ENCODE results near the gene ATM. TPM values are rescaled to one million over a fixed set of nuclear protein-coding genes. Genes with fewer than 3 reads are reported as not detected.

ATM gene
- total and polyA plus RNA-seq, 10 of the 15 experiments (the other 5 are each of a cell fraction or from before 2014, with no cell fraction given), result 10.0 to 91.5 (median 40.2) TPM

- H4K20me1 ChIP-seq (ENCODE audit: control insufficient read depth, insufficient read depth), result no peaks in the 10 kb centered on the region
- H3K36me3 ChIP-seq (ENCODE audit: control insufficient read depth in 2 of 2, insufficient read depth in 2 of 2, low read length in 1 of 2), result peaks cover 0 to 5% of the 10 kb centered on the region in 2 experiments; a peak in 1 of 4 replicates
- H2AFZ ChIP-seq (ENCODE audit: control insufficient read depth, low read depth, low read length), result no peak overlapping the region
- RAD21 ChIA-PET (ENCODE audit: unreplicated experiment), result interaction anchor here (0.9 to 7.0 kb wide), 5 partner anchors 12 to 424 kb away, joined by 3 to 82 read pairs (median 4); no protein-coding TSS in a partner anchor
- no peak for DNase-seq (ENCODE audit: low read depth, low spot score)
- WGBS (ENCODE audit: insufficient coverage, insufficient replicate concordance, low lambda C conversion rate, missing lambda C conversion rate), result under 1% methylated on average over 4 of the region's 4 CpGs
- SMC1A ChIA-PET (ENCODE audit: uncharacterized antibody, unreplicated experiment), result interaction anchor here (0.9 to 7.9 kb wide), 9 partner anchors 8 to 421 kb away, joined by 3 to 112 read pairs (median 4); no protein-coding TSS in a partner anchor
- H3K4me1 ChIP-seq (ENCODE audit: control insufficient read depth, insufficient read depth, low read length), result peaks cover 28% of the 10 kb centered on the region
- TF ChIP-seq FOS (IDR thresholded peaks at IDR 0.05; ENCODE audit: borderline replicate concordance, extremely low read depth, insufficient read length) (no peak), BCL3 (IDR thresholded peaks at IDR 0.05; ENCODE audit: borderline replicate concordance, insufficient read depth, low read depth, low read length, poor library complexity, severe bottlenecking) (no peak), ATF7 (IDR thresholded peaks at IDR 0.05; ENCODE audit: low read depth) (no peak), IRF5 (IDR thresholded peaks at IDR 0.05; ENCODE audit: borderline replicate concordance) (no peak), SREBF1 (IDR thresholded peaks at IDR 0.05; ENCODE audit: low read length) (no peak), PKNOX1 (IDR thresholded peaks at IDR 0.05) (peak; percentile 37; the same call in 1 of the 2 replicates), SPI1 (IDR thresholded peaks at IDR 0.05; ENCODE audit: borderline replicate concordance, insufficient read depth, low read depth, low read length) (0 out of 2 replicates have a peak, but pooled peaks have one; percentile 24), JUNB (IDR thresholded peaks at IDR 0.05) (no peak), ZNF384 (IDR thresholded peaks at IDR 0.05; ENCODE audit: borderline replicate concordance, low read depth, low read length) (no peak)
- no peaks in the 10 kb centered on the region for H3K27me3 ChIP-seq (replicated peaks in 1 of 2; ENCODE audit: control insufficient read depth in 2 of 2, insufficient read depth in 2 of 2, low read length in 1 of 2)
- H3K9ac ChIP-seq (ENCODE audit: control insufficient read depth, insufficient read depth, low read length), result peak overlapping the region; percentile 99
- peak overlapping the region; percentile 87 for H3K4me3 ChIP-seq
- in situ Hi-C loops (cut with MboI), result no loop called here
- H3K9me3 ChIP-seq (replicated peaks; ENCODE audit: control insufficient read depth, insufficient read depth, low read length), result no peaks in the 10 kb centered on the region
- ATAC-seq, result no peak
- peak overlapping the region; percentile 99 for H3K27ac ChIP-seq (ENCODE audit: control insufficient read depth, insufficient read depth)
- POLR2A ChIA-PET, result interaction anchor here (0.6 to 4.1 kb wide), 3 partner anchors 12 to 89 kb away, joined by 3 to 43 read pairs (median 3); no protein-coding TSS in a partner anchor
- BruUV-seq (replicated peaks), result no TSS peak
- peaks cover 79% of the 10 kb centered on the region for H3K79me2 ChIP-seq (ENCODE audit: control insufficient read depth, insufficient read depth, low read length)
- FAIRE-seq, result peak; percentile 52
- H3K4me2 ChIP-seq (ENCODE audit: control insufficient read depth, insufficient read depth), result peak overlapping the region; percentile 98
- intact Hi-C loops (cut with micrococcal nuclease; ENCODE audit: unreplicated experiment), result loop anchor here (5.0 to 10.0 kb wide), 3 partner anchors 240 to 438 kb away; partner anchors contain the start of genes C11orf65 and POGLUT3
- CTCF ChIA-PET, result interaction anchor here (0.6 to 4.1 kb wide), 10 partner anchors 9 to 426 kb away, joined by 3 to 33 read pairs (median 3); no protein-coding TSS in a partner anchor
Observed at GRCh38 chr11:108224366-108224765, 1.5 kb downstream of the ATM start.

All from GM12878 (cell line).